Effector memory CD4-positive, alpha-beta T cell (primary cell): ENCODE data around the gene XIRP1.

Source experiments
- DNase-seq, 3 donors: peaks; one replicate each; pipeline ENCODE4 v3.0.0-alpha.2; 2020
- H3K27ac ChIP-seq: 2 replicates; pipeline ENCODE4 v1.7.0; 2013; ENCODE audit warnings: mild to moderate bottlenecking, low read length, moderate library complexity; ENCODE audit not compliant: insufficient read depth, poor library complexity, severe bottlenecking
- H3K27me3 ChIP-seq: replicated peaks from 2 replicates; pipeline ENCODE4 v1.7.0; 2013; ENCODE audit warnings: mild to moderate bottlenecking, low read length; ENCODE audit not compliant: insufficient read depth, control insufficient read depth, poor library complexity, severe bottlenecking
- H3K36me3 ChIP-seq: 2 replicates; pipeline ENCODE4 v1.7.0; 2013; ENCODE audit warnings: mild to moderate bottlenecking, low read length, moderate library complexity; ENCODE audit not compliant: control insufficient read depth, insufficient read depth
- H3K4me1 ChIP-seq: 2 replicates; pipeline ENCODE4 v1.7.0; 2013; ENCODE audit warnings: low read length, mild to moderate bottlenecking; ENCODE audit not compliant: control insufficient read depth, insufficient read depth, poor library complexity, severe bottlenecking
- H3K4me3 ChIP-seq: 2 replicates; pipeline ENCODE4 v1.7.0; 2013; ENCODE audit warnings: low read length, low read depth, mild to moderate bottlenecking; ENCODE audit not compliant: insufficient read depth, poor library complexity, severe bottlenecking
- H3K9me3 ChIP-seq: 2 replicates; pipeline ENCODE4 v1.7.0; 2013; ENCODE audit warnings: mild to moderate bottlenecking, low read length, moderate library complexity; ENCODE audit not compliant: control insufficient read depth

XIRP1 gene

DNA sequence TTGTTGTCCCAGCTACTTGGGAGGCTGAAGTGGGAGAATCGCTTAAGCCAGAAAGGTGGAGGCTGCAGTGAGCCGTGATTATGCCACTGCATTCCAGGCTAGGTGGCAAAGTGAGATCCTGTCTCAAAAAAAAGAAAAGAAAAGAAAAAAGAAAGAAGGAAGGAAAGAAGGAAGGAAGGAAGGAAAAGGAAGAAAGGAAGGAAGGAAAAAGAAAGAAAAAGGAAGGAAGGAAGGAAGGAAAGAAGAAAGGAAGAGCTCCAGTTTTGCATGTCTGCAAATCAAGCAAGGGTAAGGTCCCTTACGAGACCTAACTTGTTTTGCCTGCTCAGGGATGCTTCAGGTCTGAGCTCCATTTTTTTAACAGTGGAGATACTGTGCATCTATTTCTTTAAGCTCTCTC, 3.6 kb upstream of the XIRP1 start:
- Histone ChIP-seq H3K36me3 (no peaks in the 10 kb centered on the region), H3K4me1 (no peaks in the 10 kb centered on the region), H3K27ac (no peak overlapping the region), H3K27me3 (no peaks in the 10 kb centered on the region), H3K4me3 (no peak overlapping the region), H3K9me3 (no peaks in the 10 kb centered on the region)
- DNase-seq: no peak

DNA sequence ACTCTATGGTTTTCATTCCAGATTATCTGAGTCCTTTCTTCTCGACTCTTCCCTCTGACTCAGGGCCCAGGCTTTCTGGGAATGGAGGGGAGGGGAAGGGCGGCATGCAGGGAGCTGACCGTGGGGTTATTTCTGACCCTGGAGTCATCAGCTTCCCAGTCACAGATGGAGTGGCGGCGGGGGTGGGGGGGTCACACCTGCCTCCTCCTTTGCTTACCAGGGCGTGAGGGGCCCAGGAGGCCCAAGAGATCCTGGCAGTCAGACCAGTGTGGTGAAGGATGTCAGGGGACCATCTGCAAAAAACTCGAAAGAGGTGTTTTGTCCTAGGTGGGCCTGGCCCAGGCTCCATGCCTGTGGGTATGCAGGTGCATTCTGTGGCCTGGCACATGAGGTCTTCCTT, 996 bp upstream of the XIRP1 start:
- Histone ChIP-seq H3K9me3 (no peaks in the 10 kb centered on the region), H3K4me1 (no peaks in the 10 kb centered on the region)
- no peak for DNase-seq

DNA sequence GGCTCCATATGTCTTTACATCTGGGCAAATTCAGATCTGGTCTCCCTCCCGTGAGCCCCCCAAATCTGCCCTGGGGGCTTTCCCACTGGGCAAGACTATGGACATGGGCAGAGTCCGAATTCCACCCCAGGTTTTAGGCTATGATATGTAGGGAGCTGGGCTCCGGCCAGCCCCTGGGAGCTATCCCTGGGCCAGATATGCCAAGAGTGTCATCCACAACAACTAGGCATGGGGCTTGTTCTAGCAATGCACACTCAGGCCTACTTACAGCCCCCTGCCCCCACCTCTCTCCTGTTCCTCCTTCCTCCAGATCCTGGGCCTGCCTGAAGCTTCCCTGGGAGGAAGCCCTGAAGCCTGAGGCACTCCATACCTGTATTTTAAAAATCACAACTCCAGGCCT, 622 bp downstream of the XIRP1 start:
- H3K27ac ChIP-seq: no peak overlapping the region
- H3K4me3 ChIP-seq: no peak overlapping the region
- no peaks in the 10 kb centered on the region for H3K9me3 ChIP-seq
- H3K36me3 ChIP-seq: no peaks in the 10 kb centered on the region
- H3K4me1 ChIP-seq: no peaks in the 10 kb centered on the region
- no peak for DNase-seq
- no peaks in the 10 kb centered on the region for H3K27me3 ChIP-seq

More for the DNA sequence above, 996 bp upstream of the XIRP1 start:
- no peaks in the 10 kb centered on the region for H3K36me3 ChIP-seq
- H3K27ac ChIP-seq: no peak overlapping the region
- H3K4me3 ChIP-seq: no peak overlapping the region
- no peaks in the 10 kb centered on the region for H3K27me3 ChIP-seq

DNA sequence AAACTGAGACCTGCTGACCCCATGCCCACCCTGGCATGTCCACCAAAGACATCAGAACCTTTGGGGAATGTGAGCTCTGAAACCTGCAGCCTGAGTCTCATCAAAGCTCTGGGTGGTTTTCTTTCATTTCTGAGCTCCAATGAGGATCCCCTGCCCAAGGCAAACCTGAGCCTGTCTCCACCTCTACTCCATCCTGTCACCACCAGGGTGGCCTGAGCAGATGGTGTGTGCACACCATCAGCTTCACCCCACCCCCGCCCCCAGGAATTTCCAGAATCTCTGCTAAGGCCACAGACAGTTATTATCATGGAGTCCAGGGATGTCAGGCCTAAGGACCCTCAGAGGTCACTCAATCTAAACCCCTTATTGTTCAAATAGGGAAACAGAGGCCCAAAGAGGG, 1.3 kb downstream of the XIRP1 start:
- Histone ChIP-seq H3K27ac (no peak overlapping the region), H3K27me3 (no peaks in the 10 kb centered on the region), H3K4me3 (no peak overlapping the region), H3K36me3 (no peaks in the 10 kb centered on the region), H3K9me3 (no peaks in the 10 kb centered on the region), H3K4me1 (no peaks in the 10 kb centered on the region)
- DNase-seq: no peak

DNA sequence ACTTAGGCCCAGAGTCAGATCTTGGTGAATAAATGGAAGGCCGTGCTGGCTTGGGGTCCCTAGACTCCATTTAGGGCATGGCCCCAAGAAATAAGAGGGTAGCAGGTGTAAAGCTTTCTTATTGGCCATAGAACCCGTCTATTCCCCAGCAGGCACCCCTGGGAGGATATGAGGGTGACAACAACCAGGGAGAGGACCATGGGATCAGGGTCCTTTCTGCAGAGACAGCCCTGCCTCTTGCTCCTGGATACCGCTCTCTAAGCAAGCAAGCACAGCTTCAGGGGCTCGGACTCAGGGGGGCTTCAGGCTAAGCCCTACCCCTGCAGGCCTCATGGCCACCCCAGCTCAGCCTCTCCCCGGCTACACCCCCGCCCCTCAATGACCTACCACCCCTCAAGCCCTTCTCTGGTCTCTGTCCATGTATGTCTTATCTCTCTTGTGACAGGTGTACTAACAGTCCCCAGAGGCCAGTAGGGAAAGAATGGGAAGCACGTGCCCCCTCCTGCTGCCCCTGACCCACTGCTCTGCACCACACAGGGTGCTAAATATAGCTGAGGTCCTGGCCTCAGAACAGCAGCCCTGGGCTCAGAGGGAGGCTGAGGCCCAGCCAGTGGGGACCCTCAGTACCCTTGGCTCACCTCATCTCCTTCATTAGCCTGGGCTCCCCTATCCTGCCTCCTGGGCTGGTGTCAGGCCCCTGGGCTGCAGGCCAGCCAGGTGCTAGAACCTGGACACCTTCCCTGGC, 1.9 kb downstream of the XIRP1 start:
- no peak for DNase-seq
- no peaks in the 10 kb centered on the region for H3K36me3 ChIP-seq
- no peaks in the 10 kb centered on the region for H3K9me3 ChIP-seq
- no peak overlapping the region for H3K4me3 ChIP-seq
- no peaks in the 10 kb centered on the region for H3K4me1 ChIP-seq
- no peaks in the 10 kb centered on the region for H3K27me3 ChIP-seq
- H3K27ac ChIP-seq: no peak overlapping the region

DNA sequence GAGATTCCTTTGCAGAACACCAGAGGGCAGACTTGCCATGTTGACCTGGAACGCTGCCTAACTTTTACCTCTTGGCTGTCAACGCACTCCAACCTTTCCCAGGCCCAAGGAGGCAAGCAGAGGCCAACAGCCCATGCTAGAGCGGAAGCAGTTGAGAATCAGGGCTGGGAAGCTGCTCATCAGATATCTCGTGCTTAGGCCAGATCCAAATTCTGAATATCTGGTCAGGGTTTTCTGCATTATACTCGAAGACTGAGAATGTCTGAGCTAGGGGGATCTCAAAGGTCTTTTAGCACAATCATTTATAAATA, 2.5 kb downstream of the XIRP1 start:
- Histone ChIP-seq H3K27me3 (no peaks in the 10 kb centered on the region), H3K4me3 (no peak overlapping the region), H3K27ac (no peak overlapping the region), H3K9me3 (no peaks in the 10 kb centered on the region), H3K36me3 (no peaks in the 10 kb centered on the region), H3K4me1 (no peaks in the 10 kb centered on the region)
- peak; percentile 25 to 39 (median 29) for DNase-seq

DNA sequence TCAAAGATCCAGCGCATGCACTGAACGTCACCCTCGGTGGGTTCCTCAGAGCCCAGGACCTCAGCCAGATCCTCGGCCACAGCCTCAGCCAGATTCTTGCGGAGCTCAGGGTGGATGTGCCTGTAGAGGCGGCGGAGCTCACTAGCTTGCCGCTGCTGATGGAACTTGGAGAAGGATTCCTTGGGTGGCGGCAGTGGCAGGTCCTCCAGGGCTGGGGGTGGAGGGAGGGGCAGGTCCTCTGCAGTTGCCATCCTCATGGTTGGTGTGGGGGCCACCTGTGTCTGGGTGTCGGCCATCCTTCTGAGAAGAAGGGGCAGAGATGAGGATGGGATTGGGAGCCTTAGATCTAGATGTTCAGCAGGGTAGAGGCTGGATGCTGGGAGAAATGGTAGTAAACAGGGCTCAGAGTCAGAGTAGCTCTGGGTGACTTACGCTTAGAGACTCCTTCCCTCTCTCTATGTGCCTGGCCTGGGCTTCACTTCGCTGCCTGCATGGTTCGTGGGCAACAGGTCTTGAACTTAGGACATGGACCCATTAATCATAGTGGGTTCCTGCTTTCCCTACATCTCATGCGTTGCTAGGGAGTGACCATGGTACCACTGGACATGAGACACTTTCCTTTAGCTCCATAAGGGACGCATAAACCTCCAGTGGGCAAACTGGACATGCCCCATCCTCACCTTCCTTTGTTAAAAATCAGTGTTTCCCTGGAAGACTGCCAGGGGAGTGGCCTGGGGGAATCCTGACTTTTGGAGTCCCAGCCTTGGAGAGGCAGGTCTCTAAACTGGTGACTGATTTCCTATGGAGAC, 3.0 kb downstream of the XIRP1 start:
- Histone ChIP-seq H3K27me3 (no peaks in the 10 kb centered on the region), H3K9me3 (no peaks in the 10 kb centered on the region), H3K4me3 (no peak overlapping the region)

DNA sequence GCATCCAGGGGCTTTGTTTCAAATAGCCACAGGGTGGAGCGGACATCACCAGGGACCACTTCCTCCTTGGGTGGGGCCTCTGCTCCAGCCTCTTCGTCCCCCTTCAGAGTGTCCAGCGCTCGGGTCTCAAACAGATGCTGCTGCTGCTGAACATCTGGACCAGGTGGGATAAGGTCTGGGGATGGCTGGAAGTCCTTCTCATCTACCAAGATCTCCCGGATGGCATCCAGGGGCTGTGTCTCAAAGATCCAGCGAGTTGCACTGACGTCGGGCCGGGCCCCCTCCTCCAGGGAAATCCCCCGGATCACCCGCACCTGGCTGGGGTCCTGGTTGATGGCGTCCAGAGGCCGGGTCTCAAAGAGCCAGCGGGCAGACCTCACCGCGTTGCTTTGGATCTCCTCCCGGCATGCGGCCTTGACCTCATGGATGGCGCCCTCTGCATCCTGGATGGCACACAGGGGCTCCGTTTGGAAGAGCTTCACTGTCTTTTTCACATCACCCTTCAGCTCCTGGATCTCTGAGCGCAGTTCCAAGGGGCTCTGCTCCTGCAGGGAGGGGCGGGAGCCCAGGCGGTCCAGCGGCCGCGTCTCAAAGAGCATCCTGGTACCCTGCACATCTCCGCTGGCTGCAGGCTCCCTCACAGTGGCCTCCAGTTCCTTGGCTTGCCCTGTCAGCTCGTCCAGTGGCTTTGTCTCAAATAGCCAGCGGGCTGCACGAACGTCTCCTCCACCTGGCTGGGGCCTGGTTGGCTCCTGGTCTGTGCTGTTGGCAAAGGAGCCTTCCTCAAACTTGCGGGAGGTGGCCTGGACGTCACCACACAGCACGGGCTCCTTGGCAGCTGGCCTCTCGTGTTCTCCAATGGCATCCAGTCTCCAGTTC, 3.9 kb downstream of the XIRP1 start:
- Histone ChIP-seq H3K4me1 (no peaks in the 10 kb centered on the region), H3K27me3 (no peaks in the 10 kb centered on the region), H3K9me3 (no peaks in the 10 kb centered on the region), H3K36me3 (no peaks in the 10 kb centered on the region), H3K4me3 (no peak overlapping the region), H3K27ac (no peak overlapping the region)
- DNase-seq: no peak

More for the DNA sequence above, 3.0 kb downstream of the XIRP1 start:
- H3K27ac ChIP-seq: no peak overlapping the region
- no peaks in the 10 kb centered on the region for H3K4me1 ChIP-seq
- DNase-seq: no peak
- no peaks in the 10 kb centered on the region for H3K36me3 ChIP-seq

DNA sequence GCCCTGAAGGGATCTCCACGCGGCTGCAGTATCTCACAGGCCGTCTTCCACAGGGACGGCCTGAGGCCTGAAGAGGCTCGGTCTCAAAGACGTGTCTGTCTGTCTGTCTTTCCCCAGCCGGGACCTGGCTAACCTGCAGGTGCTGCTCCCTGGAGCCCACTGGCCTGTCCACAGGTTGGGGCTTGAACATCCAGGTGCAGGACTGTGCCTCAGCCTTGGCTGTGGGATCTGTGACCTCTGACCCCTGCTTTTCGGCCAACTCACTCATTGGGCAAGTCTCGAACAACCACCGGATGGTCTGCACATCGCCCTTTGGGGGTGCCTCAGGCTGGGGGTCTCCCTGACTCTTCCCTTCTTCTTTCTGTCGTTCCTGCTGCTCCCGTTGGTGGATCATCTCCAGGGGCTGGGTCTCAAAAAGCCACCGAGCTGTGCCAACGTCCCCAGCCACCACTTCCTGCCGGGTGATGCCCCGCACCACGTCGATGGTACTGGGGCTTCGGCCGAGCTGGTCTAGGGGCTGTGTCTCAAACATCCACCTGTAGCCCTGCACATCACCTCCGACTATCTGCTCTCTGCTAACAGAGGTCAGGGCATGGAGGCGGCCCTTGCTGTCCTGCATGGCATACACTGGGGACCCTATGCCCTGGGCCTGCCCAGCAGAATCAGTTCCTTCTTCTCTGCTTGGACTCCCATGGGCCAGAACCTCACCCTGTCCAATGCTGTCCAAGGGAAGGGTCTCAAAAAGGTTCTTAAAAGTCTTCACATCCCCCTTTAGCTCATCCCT, 4.8 kb downstream of the XIRP1 start:
- Histone ChIP-seq H3K4me1 (no peaks in the 10 kb centered on the region), H3K27me3 (no peaks in the 10 kb centered on the region), H3K27ac (no peak overlapping the region), H3K9me3 (no peaks in the 10 kb centered on the region), H3K4me3 (no peak overlapping the region), H3K36me3 (no peaks in the 10 kb centered on the region)
- DNase-seq: no peak
